H1 (cell line): Measurements from ENCODE around the gene INA. TPM values are rescaled to one million over a fixed set of nuclear protein-coding genes. Genes with fewer than 3 reads are reported as not detected.

Experiments
- CTCF ChIA-PET: fragments of 300-600 bp; sonication (Branson Sonifier 250); formaldehyde crosslinking; loops from one replicate; lab custom pipeline; 2021; ENCODE audit not compliant: partially characterized antibody; lab: Charles Lee
- POLR2A ChIA-PET: fragments of 300-600 bp; sonication (Branson Sonifier 250); formaldehyde crosslinking; loops from one replicate; lab custom pipeline; 2021; ENCODE audit warnings: inconsistent platforms; ENCODE audit not compliant: partially characterized antibody; lab: Charles Lee
- DNase-seq, 2 experiments: peaks; one replicate each; pipeline versions ENCODE4 v3.0.0 to v3.0.0-alpha.2; 2010 to 2022; ENCODE audit warnings: low spot score in 2 of 2, low read depth in 1 of 2, mixed read lengths in 1 of 2
- FAIRE-seq: peaks from 2 replicates; lab custom pipeline; 2011; peaks lifted over from hg19 to GRCh38; lab: Jason Lieb, UNC
- H2AFZ ChIP-seq: 2 replicates; pipeline ENCODE4 v1.8.1; 2012; ENCODE audit warnings: low read length, inconsistent platforms
- H2AK5ac ChIP-seq: 2 replicates; pipeline ENCODE4 v1.6.1; 2013; ENCODE audit warnings: low read depth, low read length
- H2BK120ac ChIP-seq: replicated peaks from 2 replicates; pipeline ENCODE3; 2013; ENCODE audit warnings: low read depth, low read length, inconsistent platforms
- H2BK12ac ChIP-seq: 2 replicates; pipeline ENCODE4 v1.6.1; 2013; ENCODE audit warnings: low read depth, low read length
- H2BK15ac ChIP-seq: 2 replicates; pipeline ENCODE4 v1.6.1; 2013; ENCODE audit warnings: low read length
- H2BK20ac ChIP-seq: 2 replicates; pipeline ENCODE4 v1.6.1; 2013; ENCODE audit warnings: low read length
- H2BK5ac ChIP-seq: 2 replicates; pipeline ENCODE4 v1.6.1; 2013; ENCODE audit warnings: low read depth, low read length
- H3K14ac ChIP-seq: 2 replicates; pipeline ENCODE4 v1.6.1; 2013; ENCODE audit warnings: inconsistent platforms; ENCODE audit not compliant: insufficient read length
- H3K18ac ChIP-seq: 2 replicates; pipeline ENCODE4 v1.6.1; 2013; ENCODE audit warnings: low read length; ENCODE audit errors: extremely low read depth
- H3K23ac ChIP-seq: 2 replicates; pipeline ENCODE4 v1.6.1; 2013; ENCODE audit warnings: inconsistent platforms; ENCODE audit not compliant: insufficient read length
- H3K23me2 ChIP-seq: 2 replicates; pipeline ENCODE4 v1.6.1; 2013; ENCODE audit warnings: low read depth, low read length
- H3K27ac ChIP-seq: 2 replicates; pipeline ENCODE4 v1.6.1; 2011; ENCODE audit warnings: low read depth, low read length, inconsistent platforms
- H3K27me3 ChIP-seq, 4 experiments: replicated peaks in 1 of 4; 1 replicate in 1 of 4; 2 replicates in 3 of 4; pipeline versions ENCODE4 v1.6.1 to v1.8.1; 2011 to 2013; ENCODE audit warnings: low read length in 3 of 4, mild to moderate bottlenecking in 3 of 4, inconsistent platforms in 2 of 4, mixed read lengths in 2 of 4, moderate library complexity in 1 of 4; ENCODE audit not compliant: control insufficient read depth in 3 of 4, insufficient read depth in 3 of 4; ENCODE audit errors: extremely low read depth in 1 of 4
- H3K36me3 ChIP-seq, 4 experiments: 2 replicates each; pipeline versions ENCODE4 v1.6.1 to v1.8.1; 2011 to 2013; ENCODE audit warnings: mild to moderate bottlenecking in 4 of 4, low read length in 3 of 4, moderate library complexity in 2 of 4, control low read depth in 1 of 4, inconsistent platforms in 1 of 4; ENCODE audit not compliant: insufficient read depth in 4 of 4, control insufficient read depth in 2 of 4
- H3K4ac ChIP-seq: replicated peaks from 2 replicates; pipeline ENCODE3; 2013; ENCODE audit warnings: low read length, low read depth, mixed read lengths, inconsistent platforms; ENCODE audit not compliant: insufficient read length
- H3K4me1 ChIP-seq, 4 experiments: replicated peaks in 1 of 4; 1 replicate in 1 of 4; 2 replicates in 3 of 4; pipeline versions ENCODE4 v1.6.1 to v1.8.1; 2011 to 2013; ENCODE audit warnings: low read length in 3 of 4, inconsistent platforms in 2 of 4, mixed read lengths in 1 of 4; ENCODE audit not compliant: insufficient read depth in 4 of 4, control insufficient read depth in 3 of 4
- H3K4me2 ChIP-seq, 2 experiments: 2 replicates each; pipeline versions ENCODE4 v1.6.1 to v1.8.1; 2011 to 2013; ENCODE audit warnings: low read depth in 2 of 2, low read length in 2 of 2, control low read depth in 1 of 2, inconsistent platforms in 1 of 2, mild to moderate bottlenecking in 1 of 2; ENCODE audit not compliant: insufficient read depth in 1 of 2
- H3K4me3 ChIP-seq, 4 experiments: fragments of 200-600, 300-600 bp in 1 of 4; sonication (generic), shearing (Covaris generic), sonication (Bioruptor Twin) in 1 of 4; 2 replicates each; pipeline versions ENCODE4 v1.5.1 to v1.8.1; 2011 to 2016; ENCODE audit warnings: low read length in 4 of 4, low read depth in 3 of 4, control low read depth in 2 of 4, inconsistent platforms in 2 of 4, mild to moderate bottlenecking in 2 of 4, mixed read lengths in 1 of 4, moderate library complexity in 1 of 4; ENCODE audit not compliant: insufficient read depth in 2 of 4; ENCODE audit errors: extremely low read depth in 1 of 4
- H3K56ac ChIP-seq: replicated peaks from 2 replicates; pipeline ENCODE3; 2013; ENCODE audit warnings: low read depth, mild to moderate bottlenecking, mixed read lengths, low read length, inconsistent platforms; ENCODE audit not compliant: insufficient read length
- H3K79me1 ChIP-seq: 2 replicates; pipeline ENCODE4 v1.6.1; 2013; ENCODE audit warnings: low read depth, low read length, control low read depth
- H3K79me2 ChIP-seq, 2 experiments: 2 replicates each; pipeline versions ENCODE4 v1.6.1 to v1.8.1; 2012 to 2013; ENCODE audit warnings: low read length in 2 of 2, mild to moderate bottlenecking in 2 of 2, inconsistent platforms in 1 of 2; ENCODE audit not compliant: insufficient read depth in 2 of 2, control insufficient read depth in 1 of 2
- H3K9ac ChIP-seq, 4 experiments: replicated peaks in 1 of 4; 1 replicate in 1 of 4; 2 replicates in 3 of 4; pipeline versions ENCODE4 v1.6.1 to v1.8.1; 2011 to 2013; ENCODE audit warnings: low read depth in 3 of 4, low read length in 3 of 4, control low read depth in 2 of 4, mild to moderate bottlenecking in 2 of 4, moderate library complexity in 2 of 4, inconsistent platforms in 1 of 4; ENCODE audit errors: extremely low read depth in 1 of 4
- H3K9me3 ChIP-seq, 2 experiments: 2 replicates each; pipeline versions ENCODE4 v1.6.1 to v1.8.1; 2012 to 2013; ENCODE audit warnings: mild to moderate bottlenecking in 2 of 2, moderate library complexity in 2 of 2, control low read depth in 1 of 2, inconsistent platforms in 1 of 2, low read depth in 1 of 2, low read length in 1 of 2, mixed read lengths in 1 of 2; ENCODE audit not compliant: insufficient read depth in 2 of 2
- H4K20me1 ChIP-seq, 2 experiments: replicated peaks in 1 of 2; 2 replicates each; pipeline versions ENCODE3 to v1.8.1; 2011 to 2013; ENCODE audit warnings: inconsistent platforms in 2 of 2, low read length in 2 of 2, mild to moderate bottlenecking in 1 of 2; ENCODE audit not compliant: insufficient read depth in 2 of 2, control insufficient read depth in 1 of 2
- H4K5ac ChIP-seq: 2 replicates; pipeline ENCODE4 v1.6.1; 2013; ENCODE audit warnings: low read length, low read depth, mixed read lengths, inconsistent platforms; ENCODE audit not compliant: insufficient read length
- H4K8ac ChIP-seq: 2 replicates; pipeline ENCODE4 v1.8.0; 2013; ENCODE audit warnings: mild to moderate bottlenecking, moderate library complexity, low read length, inconsistent platforms; ENCODE audit not compliant: insufficient read depth; ENCODE audit errors: extremely low read depth
- H4K91ac ChIP-seq: replicated peaks from 2 replicates; pipeline ENCODE3; 2013; ENCODE audit warnings: low read length, mixed read lengths, inconsistent platforms; ENCODE audit not compliant: insufficient read length
- BCL11A ChIP-seq, 2 experiments: IDR thresholded peaks; one replicate each; pipeline ENCODE4 v1.6.1; 2011; ENCODE audit warnings: low read depth in 2 of 2, low read length in 2 of 2, mild to moderate bottlenecking in 2 of 2
- ZNF274 ChIP-seq: IDR thresholded peaks from 2 replicates; pipeline ENCODE4 v1.7.0; 2012; ENCODE audit warnings: low read length, borderline replicate concordance; ENCODE audit errors: extremely low read depth
- WGBS, 2 experiments: shearing (Covaris generic) in 1 of 2; methylation state at CpG; one replicate each; pipeline versions ENCODE4 v1.1.6 to v1.1.7; 2013 to 2015; ENCODE audit warnings: low lambda C conversion rate in 2 of 2, mixed read lengths in 2 of 2, inconsistent platforms in 1 of 2, low coverage in 1 of 2, missing lambda C conversion rate in 1 of 2; ENCODE audit not compliant: insufficient replicate concordance in 2 of 2, insufficient coverage in 1 of 2, insufficient read length in 1 of 2; ENCODE audit errors: extremely low coverage in 1 of 2, missing lambda C conversion rate in 1 of 2; 5-methylcytosine and 5-hydroxymethylcytosine counted together
- polyA plus RNA-seq, 7 experiments: library from polyadenylated mRNA; depleted of rRNA in 3 of 7; stranded (reverse) in 5 of 7; unstranded in 2 of 7; fragments of >200 nt in 5 of 7; fragments of 200-250 nt in 2 of 7; gene quantifications; 1 replicate in 5 of 7; 2 replicates in 1 of 7; 4 replicates in 1 of 7; pipeline versions ENCODE4 v1.2.1 to v1.2.3, GENCODE V29; 2011 to 2013; ENCODE audit warnings: missing spikeins in 2 of 7, mixed read lengths in 2 of 7
- total RNA-seq: library from RNA; stranded (reverse); fragmentation: NEBNext Ultra II Directional; extraction: Animal tissue kit (Norgen Biotek cat#: 25700); gene quantifications from 2 replicates; pipeline ENCODE4 v1.2.1, GENCODE V29; 2021

The INA gene
- total and polyA plus RNA-seq, 2 of the 8 experiments (the other 6 are each of a cell fraction or from before 2014, with no cell fraction given) = 17.1 to 18.1 TPM

DNA sequence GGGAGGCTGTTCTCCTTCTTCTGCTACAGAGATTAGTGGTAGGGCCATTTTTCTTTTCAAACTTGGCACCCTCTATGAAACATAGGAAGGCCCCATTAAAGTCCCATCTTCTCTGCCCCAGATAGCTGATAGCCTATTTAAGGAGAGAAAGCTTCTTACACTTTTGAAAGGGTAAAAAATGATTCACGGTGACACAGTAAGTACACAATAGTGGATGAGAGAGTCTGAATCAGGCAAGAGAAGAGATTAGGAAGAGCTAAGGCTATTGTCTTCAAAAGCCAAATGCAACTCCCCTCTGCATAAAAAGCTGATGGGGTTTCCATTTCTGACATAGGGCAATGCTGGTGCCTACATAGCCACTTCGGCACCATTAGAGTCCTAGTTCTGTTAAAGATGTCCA lies 3.6 kb downstream of the INA start:
- no peak overlapping the region for H3K4me3 ChIP-seq
- no peak overlapping the region for H2BK5ac ChIP-seq
- FAIRE-seq (no peak), DNase-seq (no peak)
- H3K9ac ChIP-seq = no peak overlapping the region
- peaks cover 10 to 19% (median 15%) of the 10 kb centered on the region in 4 experiments for H3K4me1 ChIP-seq
- H4K91ac ChIP-seq = no peak overlapping the region
- no peak overlapping the region for H3K4ac ChIP-seq
- no peak overlapping the region for H4K8ac ChIP-seq
- no peak overlapping the region for H3K18ac ChIP-seq
- no peak overlapping the region for H3K56ac ChIP-seq
- H4K5ac ChIP-seq = no peak overlapping the region
- no peak overlapping the region for H3K27ac ChIP-seq
- H2BK12ac ChIP-seq = no peak overlapping the region
- no peak overlapping the region for H2AFZ ChIP-seq
- no peak overlapping the region for H3K4me2 ChIP-seq
- H2BK20ac ChIP-seq = no peak overlapping the region
- H3K14ac ChIP-seq = no peak overlapping the region
- ChIA-PET POLR2A (no interaction called here), CTCF (interaction anchor here (0.6 to 2.7 kb wide), 8 partner anchors 13 to 445 kb away, joined by 3 to 7 read pairs (median 5); partner anchors contain the start of gene CNNM2)
- no peak overlapping the region for H2AK5ac ChIP-seq
- WGBS, 2 experiments = 91% methylated on average over 2 of the region's 2 CpGs; no CpG with 5 or more reads in 1 of the 2 experiments
- H3K36me3 ChIP-seq = no peaks in the 10 kb centered on the region
- no peak overlapping the region for H2BK120ac ChIP-seq
- no peak overlapping the region for H2BK15ac ChIP-seq
- no peaks in the 10 kb centered on the region for H3K79me1 ChIP-seq
- no peaks in the 10 kb centered on the region for H3K9me3 ChIP-seq
- H3K23me2 ChIP-seq = peaks cover 16% of the 10 kb centered on the region
- TF ChIP-seq BCL11A (IDR thresholded peaks at IDR 0.05; ENCODE audit: low read depth in 2 of 2, low read length in 2 of 2) (no peak), ZNF274 (no peak)
- H3K27me3 ChIP-seq = peaks cover 17 to 35% (median 33%) of the 10 kb centered on the region in 4 experiments
- no peaks in the 10 kb centered on the region for H3K79me2 ChIP-seq
- peaks cover 3 to 12% of the 10 kb centered on the region in 2 experiments for H4K20me1 ChIP-seq
- no peak overlapping the region for H3K23ac ChIP-seq
